Activated CD4-positive, CD25-positive, alpha-beta regulatory T cell treated with anti-CD3 and anti-CD28 coated beads, Interleukin-2, amount 50 U/mL, for 16 hours (primary cell): ENCODE measurements around the gene TIAL1.
"Not testable (repeated sequence)": the region's sequence is repeated elsewhere in the genome, so short reads cannot be mapped to it uniquely, and the experiment has no call there.

Experiments used
- DNase-seq: peaks from one replicate; pipeline ENCODE4 v3.0.0-alpha.2; 2020; ENCODE audit warnings: low read depth, low spot score

TIAL1 gene

DNA sequence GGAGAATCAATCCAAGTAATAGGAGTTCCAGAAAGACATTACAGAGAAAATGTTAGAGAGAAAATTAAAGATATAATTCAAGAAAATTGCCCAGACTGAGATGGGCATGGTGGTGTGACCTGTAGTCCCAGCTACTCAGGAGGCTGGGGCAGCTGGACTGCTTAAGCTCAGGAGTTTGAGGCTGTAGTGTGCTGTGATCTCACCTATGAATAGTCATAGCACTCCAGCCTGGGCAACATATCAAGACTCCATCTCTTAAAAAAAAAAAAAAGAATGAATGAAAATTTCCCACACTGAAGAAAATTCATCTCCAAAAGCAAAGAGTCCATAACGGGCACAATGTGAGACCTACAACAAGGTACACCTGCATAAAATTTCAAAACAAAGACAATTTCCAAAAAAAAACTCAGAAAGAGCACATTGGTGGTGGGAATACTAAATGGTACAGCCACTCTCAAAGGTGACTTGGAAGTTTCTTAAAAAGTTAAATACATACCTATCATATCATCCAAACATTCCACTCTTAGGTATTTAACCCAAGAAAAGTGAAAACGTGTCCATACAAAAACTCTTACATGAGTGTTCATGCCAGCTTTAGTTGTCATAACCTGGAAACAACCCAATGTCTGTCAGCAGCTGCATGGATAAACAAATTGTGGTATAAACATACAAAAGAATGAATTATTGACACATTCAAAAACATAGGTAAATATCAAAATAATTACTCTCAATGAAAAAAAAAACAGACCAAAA lies 47.3 kb downstream of the TIAL1 start:
- DNase-seq: no peak

DNA sequence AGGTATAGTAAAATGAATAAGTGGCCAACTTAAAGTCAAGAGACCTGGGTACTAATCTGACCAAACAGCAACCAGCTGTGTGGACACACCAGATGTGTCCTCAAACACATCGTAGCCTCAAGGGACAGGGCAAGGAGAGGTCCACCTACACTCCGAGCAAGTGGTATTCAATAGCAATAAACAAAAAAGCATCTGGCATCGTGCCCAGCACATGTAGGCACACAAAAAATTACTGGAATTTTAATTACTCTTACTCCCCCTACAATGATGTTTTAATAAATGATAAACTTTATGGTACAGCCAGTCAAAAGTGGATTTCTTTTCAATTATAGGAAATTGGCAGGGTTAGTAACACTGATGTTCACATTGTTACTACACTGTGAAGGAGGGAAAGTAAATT lies 50.8 kb downstream of the TIAL1 start:
- DNase-seq: no peak

DNA sequence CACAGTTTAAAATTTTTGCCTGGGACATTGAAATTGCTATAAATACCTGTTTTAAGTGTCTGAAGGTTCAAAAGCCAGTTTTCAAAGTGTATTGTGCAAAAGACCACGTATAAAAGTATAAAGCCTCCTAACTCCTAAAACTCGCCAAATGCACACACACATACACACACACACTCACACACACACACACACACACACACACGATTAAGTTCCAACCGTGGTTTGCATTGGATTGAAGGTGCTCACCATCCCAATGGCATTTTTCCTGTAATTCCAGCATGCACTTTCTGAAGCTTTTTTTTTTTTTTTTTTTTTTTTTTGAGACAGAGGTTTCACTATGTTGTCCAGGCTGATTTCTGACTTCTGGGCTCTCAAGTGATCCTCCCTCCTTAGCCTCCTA lies 51.5 kb downstream of the TIAL1 start:
- DNase-seq: no peak

DNA sequence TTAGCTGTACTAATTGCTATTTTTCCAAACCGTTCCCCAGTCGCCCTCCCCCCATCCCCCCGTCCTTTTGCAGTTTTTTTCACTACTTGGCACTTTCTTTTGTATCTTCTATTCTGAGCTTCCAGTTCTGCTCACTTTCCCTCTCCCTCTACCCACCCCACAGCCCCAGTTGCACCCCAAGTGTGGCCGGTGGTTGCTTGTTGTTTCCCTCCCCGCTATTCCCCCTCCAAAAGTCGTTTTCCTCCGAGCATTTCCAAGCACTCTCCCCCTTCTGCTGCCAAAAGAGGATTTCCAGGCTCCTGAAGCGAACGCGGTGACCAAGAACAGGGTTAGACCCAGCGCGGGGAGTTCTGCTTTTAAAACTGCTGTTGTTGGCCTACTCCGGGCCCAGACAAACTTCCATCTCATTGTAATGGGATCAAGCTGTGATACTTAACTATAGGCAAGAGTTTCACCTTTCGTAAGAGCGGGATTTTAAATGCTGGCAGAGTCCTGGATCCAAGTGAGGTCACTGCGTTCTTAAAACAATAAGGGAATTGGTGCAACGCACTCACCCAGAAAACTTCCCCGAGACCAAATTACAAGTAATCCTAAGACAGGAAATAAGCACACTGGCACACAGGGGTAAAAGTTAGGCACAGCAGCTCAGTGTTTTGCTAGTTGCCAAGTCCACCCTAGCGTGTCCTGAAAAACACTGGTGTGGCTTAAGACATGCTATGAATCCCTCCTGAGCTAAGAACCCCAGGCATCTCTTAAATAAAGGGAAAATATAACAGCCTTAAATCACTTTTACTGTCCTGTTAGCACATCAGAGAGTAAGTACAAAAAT lies 52.7 kb downstream of the TIAL1 start:
- DNase-seq: no peak

GRCh38 chr10:119542988-119543813 lies 53.6 kb downstream of the TIAL1 start:
- peak; percentile 44 for DNase-seq

DNA sequence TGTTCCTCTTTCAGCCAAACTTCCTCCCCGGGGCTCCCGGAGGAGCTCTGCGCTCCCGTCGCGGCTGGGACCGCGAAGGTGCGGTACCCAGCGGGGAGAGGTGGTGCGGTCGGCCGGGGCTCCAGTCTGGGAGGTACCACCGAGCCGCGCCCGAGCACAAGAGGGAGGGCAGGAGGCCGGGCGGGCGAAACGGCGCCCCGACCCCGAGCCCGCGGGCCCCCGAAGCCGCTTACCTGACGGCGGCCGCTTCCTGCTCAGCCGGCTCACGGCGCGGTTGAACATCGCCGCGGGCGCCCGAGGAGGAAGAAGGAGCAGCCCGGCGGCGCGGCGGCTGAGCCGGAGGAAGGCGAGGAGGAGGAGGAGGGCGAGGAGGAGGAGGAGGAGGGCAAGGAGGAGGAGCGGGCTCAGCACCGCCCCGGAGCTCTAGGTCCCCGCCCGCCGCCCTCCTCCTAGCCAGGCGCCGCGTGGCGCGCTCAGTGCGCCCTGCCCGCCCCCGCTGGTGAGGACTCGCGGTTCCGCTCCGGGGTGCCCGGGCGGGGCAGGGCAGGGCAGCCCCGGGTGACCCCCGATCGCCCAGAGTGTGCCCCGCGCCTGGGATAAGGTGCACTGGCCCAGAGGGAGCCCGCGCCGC lies 54.3 kb downstream of the TIAL1 start, which contains the start of gene RGS10:
TSS of gene RGS10 (minus strand) at position 363 of the 631 bp plus-strand sequence. CDS start at position 282, 81 bp downstream.
- peak; percentile 49 for DNase-seq

GRCh38 chr10:119541459-119542356 lies 55.1 kb downstream of the TIAL1 start:
- DNase-seq: peak; percentile 34

DNA sequence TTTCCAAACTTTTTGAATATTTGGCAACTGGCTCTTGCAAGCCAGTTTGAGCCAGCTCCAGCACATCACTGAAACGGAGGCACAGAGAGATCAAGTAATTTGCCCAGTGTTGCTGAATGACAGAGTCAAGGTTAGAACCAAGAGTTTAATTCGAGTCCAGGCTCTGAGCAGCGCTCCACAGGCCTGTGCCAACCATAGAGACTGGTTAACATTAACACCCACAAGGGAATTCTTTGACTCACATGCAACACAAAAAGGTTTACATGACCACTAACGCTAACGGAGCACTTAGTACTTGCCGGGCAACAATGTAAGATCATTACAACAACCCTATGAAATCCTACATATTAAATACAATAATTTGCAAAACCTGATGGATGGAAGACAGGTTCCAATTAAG lies 55.7 kb downstream of the TIAL1 start:
- no peak for DNase-seq

DNA sequence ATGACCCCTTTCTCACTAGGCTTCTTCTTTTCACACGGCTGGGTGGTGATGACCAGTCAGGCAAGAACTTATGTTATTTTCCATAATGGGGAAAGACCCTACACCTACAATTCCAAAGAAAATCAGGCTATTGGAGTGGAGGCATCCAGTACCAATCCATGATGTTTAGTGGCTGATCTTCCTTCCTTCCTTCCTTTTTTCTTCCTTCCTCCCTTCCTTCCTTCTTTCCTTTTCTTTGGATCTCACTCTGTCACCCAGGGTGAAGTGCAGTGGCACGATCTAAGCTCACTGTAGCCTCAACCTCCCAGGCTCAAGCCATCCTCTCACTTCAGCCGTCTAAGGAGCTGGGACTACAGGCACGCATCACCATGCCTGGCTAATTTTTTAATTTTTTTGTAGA lies 56.7 kb downstream of the TIAL1 start:
- no peak for DNase-seq

DNA sequence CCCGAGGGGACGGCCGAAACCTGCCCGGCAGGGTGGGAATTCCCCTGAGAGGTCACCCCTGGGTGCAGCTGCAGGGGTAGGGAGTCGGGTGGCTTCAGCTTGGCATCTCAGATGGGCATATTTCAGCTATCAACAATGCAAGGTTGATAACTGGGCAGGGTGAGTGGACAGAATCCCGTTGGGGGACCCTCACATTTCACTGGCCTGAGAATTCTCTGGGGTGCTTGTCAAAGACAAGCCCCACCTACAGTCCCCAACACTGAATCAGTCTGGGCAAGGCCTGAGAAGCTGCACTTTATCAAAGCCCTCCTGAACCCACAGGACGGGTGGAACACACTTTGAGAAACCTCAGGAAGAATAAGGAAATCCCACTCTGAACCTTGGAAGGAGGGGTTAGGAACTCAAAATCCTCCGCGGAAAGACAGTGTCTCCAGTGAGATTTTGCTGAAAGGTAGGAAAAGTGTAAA lies 57.4 kb downstream of the TIAL1 start:
- no peak for DNase-seq

DNA sequence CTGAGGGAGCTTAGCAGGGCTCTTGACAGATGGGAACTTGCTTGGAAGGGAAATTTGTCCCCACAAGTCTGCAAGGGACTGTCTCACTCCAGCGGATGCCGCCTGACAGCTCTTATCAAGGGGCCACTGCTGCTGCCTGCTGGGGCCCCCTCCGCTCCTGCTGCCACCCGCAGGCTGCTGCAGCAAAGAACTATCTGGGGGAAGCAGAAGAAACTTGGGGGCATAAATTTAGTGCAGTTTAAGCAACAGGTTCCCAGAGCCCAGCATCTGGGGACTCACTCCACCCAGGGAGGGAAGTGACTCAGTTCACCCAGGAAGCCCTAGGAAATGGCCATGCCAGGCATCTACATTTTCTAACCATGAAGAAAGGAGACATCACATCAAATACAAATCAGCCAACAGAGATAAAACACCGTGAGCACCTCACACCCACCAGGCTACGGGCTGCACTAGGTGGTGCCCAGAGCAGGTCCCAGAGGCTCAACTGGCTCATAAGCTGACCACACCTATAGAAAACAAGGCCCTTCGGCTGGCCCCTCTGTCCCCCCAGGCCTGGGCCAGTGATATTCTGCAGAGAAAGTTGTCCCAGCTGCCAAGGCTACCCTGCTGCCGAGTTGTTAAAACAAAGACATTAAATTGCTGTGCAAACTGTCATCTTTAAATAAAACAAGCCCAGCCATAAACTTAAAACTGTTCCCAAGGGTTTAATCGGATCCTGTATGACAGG lies 58.0 kb downstream of the TIAL1 start:
- no peak for DNase-seq

DNA sequence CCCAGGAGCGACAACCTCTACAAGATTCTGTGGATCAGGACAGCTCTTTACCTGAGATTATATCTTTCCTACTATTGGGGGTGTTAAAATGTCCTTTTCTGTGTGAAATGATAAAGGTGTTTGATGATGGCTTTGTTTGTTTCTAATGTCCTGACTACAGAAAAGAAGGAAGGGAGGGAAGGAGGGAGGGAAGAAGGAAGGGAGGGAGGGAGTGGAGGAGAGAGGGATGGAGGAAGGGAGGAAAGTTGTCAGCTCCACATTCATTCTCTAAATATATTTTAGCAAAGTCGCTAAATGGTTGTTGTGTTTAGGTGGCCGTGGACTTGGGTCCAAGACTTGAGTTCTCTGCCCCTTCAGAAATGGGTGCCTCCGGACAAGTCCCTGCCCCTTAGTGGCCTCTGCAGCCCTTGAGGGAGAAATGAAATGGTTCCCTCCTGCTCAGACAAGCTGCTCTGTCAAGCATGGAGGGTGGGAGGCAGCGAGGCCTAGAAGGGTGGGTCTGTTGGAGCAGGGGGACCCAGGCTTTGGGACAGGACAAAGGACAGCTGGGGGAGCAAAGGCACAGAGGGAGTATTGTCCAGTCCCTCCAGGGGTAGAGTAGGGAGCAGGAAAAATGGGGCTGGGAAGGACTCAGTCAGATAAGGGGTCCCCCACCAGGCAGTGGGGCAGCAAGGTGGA lies 58.7 kb downstream of the TIAL1 start:
- no peak for DNase-seq

GRCh38 chr10:119536508-119537025 lies 60.2 kb downstream of the TIAL1 start:
- no peak for DNase-seq

DNA sequence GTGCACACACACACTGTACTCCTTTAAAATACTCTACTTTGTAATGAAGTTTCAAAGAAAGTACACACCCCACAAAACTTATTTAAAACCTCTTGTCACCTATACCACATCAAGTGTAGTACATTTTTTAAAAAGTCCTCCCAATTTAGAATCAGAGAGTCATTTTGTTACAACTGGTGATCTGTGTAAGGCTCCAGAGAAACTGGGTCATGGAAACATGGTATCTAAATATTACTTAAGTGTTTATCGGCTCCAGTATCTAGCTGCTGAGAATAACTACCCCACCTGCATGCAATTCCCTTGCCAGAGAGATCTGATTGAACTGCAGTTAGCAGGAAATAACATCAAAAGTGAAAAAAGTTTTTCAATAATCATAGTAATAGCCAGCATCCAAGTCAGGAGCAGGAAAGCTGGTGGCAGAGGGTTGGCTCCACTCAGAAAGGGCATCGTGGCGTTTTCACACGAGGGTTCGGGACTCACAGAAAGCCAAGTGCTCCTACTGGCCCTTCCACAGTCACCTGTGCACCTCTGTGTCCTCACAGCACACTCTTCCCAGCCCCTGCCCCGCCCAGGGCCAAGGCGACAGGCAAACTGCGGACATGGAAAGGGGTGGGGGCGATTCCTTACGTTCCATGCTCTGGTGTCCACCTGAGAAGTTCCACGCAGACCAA lies 60.8 kb downstream of the TIAL1 start:
- no peak for DNase-seq

GRCh38 chr10:119535305-119535704 lies 61.5 kb downstream of the TIAL1 start:
- no peak for DNase-seq

GRCh38 chr10:119533473-119533872 lies 63.3 kb downstream of the TIAL1 start:
- DNase-seq: no peak

GRCh38 chr10:119532791-119533190 lies 64.0 kb downstream of the TIAL1 start:
- DNase-seq: not testable (repeated sequence)

- DNase-seq: not testable (repeated sequence)
Measured at GRCh38 chr10:119532251-119532650, 64.5 kb downstream of the TIAL1 start.
